GOT3 (cell line): ENCODE measurements around the gene SAMSN1.
"Not testable (repeated sequence)": the region's sequence is repeated elsewhere in the genome, so short reads cannot be mapped to it uniquely, and the experiment has no call there.

Source experiments
- DNase-seq: peaks from one replicate; lab custom pipeline; 2025; ENCODE audit warnings: mixed read lengths; lab: John Stamatoyannopoulos, UW

Gene SAMSN1

GRCh38 chr21:14566894-14567293, 20.8 kb upstream of the SAMSN1 start:
- no peak for DNase-seq

GRCh38 chr21:14562959-14563358, 16.8 kb upstream of the SAMSN1 start:
- DNase-seq = no peak

- DNase-seq = no peak
Measured at GRCh38 chr21:14560555-14560954, 14.4 kb upstream of the SAMSN1 start.

GRCh38 chr21:14560139-14560538, 14.0 kb upstream of the SAMSN1 start:
- no peak for DNase-seq

GRCh38 chr21:14559102-14559501, 13.0 kb upstream of the SAMSN1 start:
- DNase-seq = no peak

GRCh38 chr21:14557413-14557812, 11.3 kb upstream of the SAMSN1 start:
- no peak for DNase-seq

GRCh38 chr21:14554948-14555347, 8.8 kb upstream of the SAMSN1 start:
- DNase-seq = no peak

- DNase-seq = no peak
Measured at GRCh38 chr21:14553422-14553821, 7.3 kb upstream of the SAMSN1 start.

- DNase-seq = no peak
Measured at GRCh38 chr21:14551741-14552140, 5.6 kb upstream of the SAMSN1 start.

GRCh38 chr21:14550135-14550534, 4.0 kb upstream of the SAMSN1 start:
- DNase-seq = no peak

- no peak for DNase-seq
Measured at GRCh38 chr21:14548779-14549178, 2.7 kb upstream of the SAMSN1 start.

GRCh38 chr21:14547834-14548513, 1.9 kb upstream of the SAMSN1 start:
- DNase-seq = no peak

GRCh38 chr21:14546719-14547118, 604 bp upstream of the SAMSN1 start:
- DNase-seq = not testable (repeated sequence)

- DNase-seq = no peak
Measured at GRCh38 chr21:14543983-14544382, 2.1 kb downstream of the SAMSN1 start.

- no peak for DNase-seq
Measured at GRCh38 chr21:14542638-14543037, 3.5 kb downstream of the SAMSN1 start.

- no peak for DNase-seq
Measured at GRCh38 chr21:14541841-14542490, 4.1 kb downstream of the SAMSN1 start.

- no peak for DNase-seq
Measured at GRCh38 chr21:14538483-14538882, 7.6 kb downstream of the SAMSN1 start.

GRCh38 chr21:14536929-14537328, 9.2 kb downstream of the SAMSN1 start:
- DNase-seq = no peak

GRCh38 chr21:14535702-14536101, 10.4 kb downstream of the SAMSN1 start:
- DNase-seq = no peak

GRCh38 chr21:14533499-14534428, 12.4 kb downstream of the SAMSN1 start:
- no peak for DNase-seq

GRCh38 chr21:14531757-14532316, 14.3 kb downstream of the SAMSN1 start:
- DNase-seq = no peak

GRCh38 chr21:14530592-14530991, 15.5 kb downstream of the SAMSN1 start:
- DNase-seq = no peak
